NCI-H524 treated with DMSO at 0.1 percent for 48 hours (cell line): ENCODE measurements around the gene C4BPB.
"Not testable (repeated sequence)": the region's sequence is repeated elsewhere in the genome, so short reads cannot be mapped to it uniquely, and the experiment has no call there.

Experiments
- DNase-seq: peaks from one replicate; lab custom pipeline; 2025; lab: John Stamatoyannopoulos, UW

C4BPB gene

GRCh38 chr1:207088701-207089626, at the start of gene C4BPB:
C4BPB (plus strand) TSS chr1:207088860; CDS start chr1:207089532, 672 bp downstream.
- no peak for DNase-seq

GRCh38 chr1:207039380-207040180, 49.1 kb upstream of the C4BPB start:
- DNase-seq: no peak

- DNase-seq: no peak
Observed at GRCh38 chr1:207040181-207040533, 48.5 kb upstream of the C4BPB start.

- not testable (repeated sequence) for DNase-seq
Observed at GRCh38 chr1:207041397-207041796, 47.3 kb upstream of the C4BPB start.

GRCh38 chr1:207045453-207045852, 43.2 kb upstream of the C4BPB start:
- no peak for DNase-seq

- no peak for DNase-seq
Observed at GRCh38 chr1:207047505-207047904, 41.2 kb upstream of the C4BPB start.

GRCh38 chr1:207048041-207048440, 40.6 kb upstream of the C4BPB start:
- DNase-seq: no peak

GRCh38 chr1:207049054-207049453, 39.6 kb upstream of the C4BPB start:
- no peak for DNase-seq

GRCh38 chr1:207049514-207049913, 39.1 kb upstream of the C4BPB start:
- DNase-seq: no peak

- DNase-seq: peak; percentile 4
Observed at GRCh38 chr1:207049974-207050391, 38.7 kb upstream of the C4BPB start.

- peak; percentile 18 for DNase-seq
Observed at GRCh38 chr1:207050480-207051190, 38.0 kb upstream of the C4BPB start.

GRCh38 chr1:207051191-207051943, 37.3 kb upstream of the C4BPB start, which contains the start of gene YOD1:
YOD1 (minus strand) TSS chr1:207051208; CDS start chr1:207051030, 178 bp downstream.
- DNase-seq: no peak

- DNase-seq: peak; percentile 92
Observed at GRCh38 chr1:207052911-207053769, 35.5 kb upstream of the C4BPB start, which contains the start of gene PFKFB2. PFKFB2 (plus strand) TSS chr1:207053275; CDS start chr1:207054718, 1,443 bp downstream.

- DNase-seq: no peak
Observed at GRCh38 chr1:207054491-207054890, 34.2 kb upstream of the C4BPB start.

- no peak for DNase-seq
Observed at GRCh38 chr1:207055386-207056001, 33.2 kb upstream of the C4BPB start.

GRCh38 chr1:207056673-207057072, 32.0 kb upstream of the C4BPB start:
- no peak for DNase-seq

GRCh38 chr1:207058252-207058651, 30.4 kb upstream of the C4BPB start:
- no peak for DNase-seq

GRCh38 chr1:207058878-207059867, 29.5 kb upstream of the C4BPB start:
- DNase-seq: peak; percentile 4

GRCh38 chr1:207059881-207060280, 28.8 kb upstream of the C4BPB start:
- no peak for DNase-seq
